ENCODE results near the gene SKIL.

The SKIL gene

DNA sequence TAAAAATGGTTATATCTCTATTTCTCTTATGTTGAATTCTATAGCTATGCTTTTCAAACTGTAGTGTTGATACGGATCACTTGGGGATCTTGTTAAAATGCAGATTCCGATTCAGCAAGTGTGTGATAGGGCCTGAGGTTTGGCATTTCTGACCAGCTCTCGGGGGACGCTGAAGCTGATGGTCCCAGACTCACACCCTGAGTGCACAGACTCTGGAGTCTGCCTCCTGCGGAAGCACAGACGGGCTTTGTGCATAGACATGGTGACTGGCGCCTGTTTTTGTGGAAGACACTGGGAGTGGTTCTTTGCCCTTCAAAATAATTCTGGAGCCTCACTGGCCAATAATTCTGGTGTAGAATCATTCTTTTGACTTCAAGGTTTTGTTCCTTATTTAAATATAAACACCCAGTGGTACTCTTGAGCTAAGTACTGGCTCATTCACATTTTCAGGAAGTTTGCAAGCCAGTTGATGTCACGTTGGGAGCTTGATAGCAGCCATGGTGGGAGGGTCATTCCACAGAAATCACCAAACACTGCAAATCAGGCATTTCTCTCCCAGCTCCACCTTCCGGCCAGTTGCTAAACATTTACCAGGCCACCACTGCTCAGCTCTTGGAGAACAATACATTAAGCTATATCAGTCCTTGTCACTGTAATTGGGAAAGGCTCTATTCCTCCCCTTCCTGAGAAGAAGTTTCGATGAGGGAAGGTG lies 80.3 kb downstream of the SKIL start:
- no peak for DNase-seq (ENCODE audit: low spot score)

DNA sequence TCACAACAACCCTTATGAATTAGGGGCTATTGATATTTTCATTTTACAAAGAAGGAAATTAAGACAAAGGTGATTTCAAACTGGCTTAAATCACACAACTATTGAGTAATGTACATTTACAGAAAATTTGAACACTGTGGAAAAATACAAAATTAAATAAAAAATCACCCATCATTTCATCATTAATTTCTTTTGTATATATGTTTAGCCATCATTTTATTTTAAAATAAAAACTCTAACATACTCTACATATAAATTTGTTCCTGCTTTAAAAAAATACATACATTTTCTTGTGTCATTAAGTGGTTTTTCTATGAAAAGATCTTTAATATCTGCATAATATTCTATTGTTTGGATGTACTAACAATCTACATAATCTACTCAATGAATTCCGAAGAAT lies 81.3 kb downstream of the SKIL start:
- no peak for DNase-seq (ENCODE audit: low spot score)

GRCh38 chr3:170440344-170440743 lies 82.8 kb downstream of the SKIL start:
- DNase-seq (ENCODE audit: low spot score), result no peak

DNA sequence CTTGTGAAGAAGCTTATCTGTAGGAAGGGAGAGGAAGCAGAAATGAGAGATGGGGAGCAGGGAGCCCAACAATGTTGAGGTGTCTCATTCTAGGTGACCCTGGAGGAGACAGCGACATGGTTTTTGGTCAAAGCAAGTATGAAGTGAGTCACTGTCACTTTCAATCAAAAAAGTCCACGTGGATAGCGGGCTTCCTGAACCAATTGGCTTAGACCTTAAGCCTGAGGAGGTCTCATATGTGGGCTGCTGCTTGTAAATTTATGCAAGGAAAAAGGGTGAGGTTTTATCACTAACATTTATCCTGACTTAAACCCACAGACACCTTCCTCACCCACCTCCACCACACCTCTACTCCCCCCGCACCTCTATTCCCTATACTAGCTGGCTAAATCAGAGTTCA lies 83.9 kb downstream of the SKIL start:
- no peak for DNase-seq (ENCODE audit: low spot score)

DNA sequence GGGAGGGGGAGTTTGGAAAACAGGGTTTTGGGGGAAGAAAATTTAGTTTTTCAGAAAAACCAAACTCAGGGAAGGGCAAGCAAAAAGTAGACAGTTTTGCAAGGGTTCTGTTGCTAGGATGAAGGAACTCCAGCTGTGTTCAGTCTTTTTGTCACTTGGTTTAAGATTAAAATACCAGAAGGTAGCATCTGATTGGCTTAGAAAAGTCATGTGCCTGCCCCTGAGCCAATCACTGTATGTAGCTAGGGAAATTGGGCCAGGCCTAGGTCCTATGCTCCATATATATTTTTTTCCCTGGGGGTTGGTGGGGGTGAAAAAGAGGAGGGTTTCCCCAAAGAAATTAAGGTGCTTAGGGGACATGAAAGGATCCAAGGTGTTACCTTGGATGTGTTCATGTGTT lies 85.4 kb downstream of the SKIL start:
- DNase-seq (ENCODE audit: low spot score), result no peak

GRCh38 chr3:170443457-170443856 lies 85.9 kb downstream of the SKIL start:
- no peak for DNase-seq (ENCODE audit: low spot score)
